NCI-H2107 (cell line): ENCODE data around the gene TIAM2.
"Not testable (repeated sequence)": the region's sequence is repeated elsewhere in the genome, so short reads cannot be mapped to it uniquely, and the experiment has no call there.

ENCODE experiments used
- DNase-seq: peaks from one replicate; lab custom pipeline; 2025; lab: John Stamatoyannopoulos, UW

TIAM2 gene

DNA sequence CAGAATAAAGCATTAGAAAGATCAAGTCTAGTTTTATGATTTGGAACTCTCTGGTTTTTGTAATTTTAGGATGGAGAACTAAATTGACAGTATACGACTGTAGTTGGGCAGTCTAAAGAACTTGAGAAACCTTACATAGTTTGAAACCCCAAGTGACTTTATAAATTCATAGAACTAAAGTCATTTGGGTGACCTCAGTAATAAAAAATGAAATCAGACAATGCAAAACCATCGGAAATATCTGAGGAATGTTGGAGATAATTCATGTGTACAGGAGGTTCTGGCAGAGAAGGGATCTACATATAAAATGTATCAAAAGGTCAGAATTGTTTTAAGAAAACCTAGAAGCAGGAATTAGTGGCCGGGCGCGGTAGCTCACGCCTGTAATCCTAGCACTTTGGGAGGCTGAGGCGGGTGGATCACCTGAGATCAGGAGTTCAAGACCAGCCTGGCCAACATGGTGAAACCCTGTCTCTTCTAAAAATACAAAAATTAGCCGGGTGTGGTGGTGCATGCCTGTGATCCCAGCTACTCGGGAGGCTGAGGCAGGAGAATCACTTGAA is 108.0 kb downstream of the TIAM2 start:
- not testable (repeated sequence) for DNase-seq

GRCh38 chr6:155103816-155104366 is 108.8 kb downstream of the TIAM2 start:
- DNase-seq = no peak

DNA sequence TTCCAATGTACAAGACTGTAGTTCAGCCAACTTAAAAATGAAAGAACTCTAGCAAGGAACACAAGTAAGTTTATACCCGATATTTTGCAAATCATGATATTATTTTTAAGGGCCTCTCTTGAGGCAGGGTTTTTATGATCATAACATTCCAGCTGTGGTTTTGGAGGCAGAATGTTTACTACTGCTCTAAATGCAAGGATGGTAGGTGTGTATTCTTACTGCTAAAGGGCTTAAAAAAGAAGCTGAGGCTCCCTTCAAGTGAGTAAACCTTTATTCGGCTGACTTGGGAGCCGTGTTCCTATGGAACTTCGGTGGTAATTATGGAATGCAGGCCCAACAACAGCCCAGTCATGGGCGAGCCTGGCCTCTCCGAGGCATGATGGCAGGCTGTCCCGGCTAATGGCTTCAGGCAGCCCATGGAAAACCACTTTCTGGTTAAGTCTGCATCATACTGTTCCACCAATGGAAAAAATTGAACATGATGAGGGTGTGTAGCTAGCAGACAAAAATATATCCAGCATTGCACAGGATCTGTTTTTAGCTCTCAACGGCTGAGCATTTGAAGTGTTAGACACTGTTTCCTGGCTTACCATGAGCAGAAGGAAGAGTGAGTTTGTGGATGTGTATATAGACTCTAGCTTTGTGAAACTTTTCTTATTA is 111.5 kb downstream of the TIAM2 start:
- no peak for DNase-seq

GRCh38 chr6:155107432-155108069 is 112.4 kb downstream of the TIAM2 start:
- no peak for DNase-seq

DNA sequence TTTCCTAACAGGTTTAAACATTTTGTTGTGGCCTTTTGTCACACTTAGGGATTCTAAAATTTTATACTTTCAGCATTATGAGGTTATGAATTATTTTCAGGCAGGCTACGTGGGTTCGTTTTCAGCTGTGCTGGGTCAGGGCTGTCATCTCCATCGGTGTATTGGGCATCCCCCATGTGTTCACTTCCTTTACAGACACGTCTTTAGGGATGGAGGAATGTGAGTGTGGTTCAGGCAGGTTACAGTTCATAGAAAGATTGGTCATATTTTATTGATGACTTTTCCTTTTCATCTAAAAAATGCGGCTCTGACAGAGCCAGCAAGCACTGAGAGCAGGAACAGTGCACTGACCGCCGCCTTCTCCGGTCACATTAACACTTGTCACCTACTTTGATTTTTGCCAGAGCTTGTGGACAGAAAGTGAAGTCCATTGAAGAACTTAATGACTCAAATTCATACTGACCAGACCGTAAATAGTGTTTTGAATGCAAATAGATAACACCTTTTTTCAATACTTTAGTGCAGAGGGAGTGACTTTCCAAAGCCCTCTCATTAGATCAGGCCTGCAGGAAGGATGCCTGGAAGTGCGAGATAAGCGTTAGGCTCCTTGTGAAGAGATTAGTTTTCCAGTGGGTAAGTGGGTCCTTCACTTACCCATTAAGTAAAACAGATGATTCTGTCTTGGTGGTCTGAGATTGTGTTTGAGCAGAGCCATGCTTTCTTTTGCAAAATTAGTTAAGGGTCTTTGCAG is 113.1 kb downstream of the TIAM2 start:
- DNase-seq = no peak

DNA sequence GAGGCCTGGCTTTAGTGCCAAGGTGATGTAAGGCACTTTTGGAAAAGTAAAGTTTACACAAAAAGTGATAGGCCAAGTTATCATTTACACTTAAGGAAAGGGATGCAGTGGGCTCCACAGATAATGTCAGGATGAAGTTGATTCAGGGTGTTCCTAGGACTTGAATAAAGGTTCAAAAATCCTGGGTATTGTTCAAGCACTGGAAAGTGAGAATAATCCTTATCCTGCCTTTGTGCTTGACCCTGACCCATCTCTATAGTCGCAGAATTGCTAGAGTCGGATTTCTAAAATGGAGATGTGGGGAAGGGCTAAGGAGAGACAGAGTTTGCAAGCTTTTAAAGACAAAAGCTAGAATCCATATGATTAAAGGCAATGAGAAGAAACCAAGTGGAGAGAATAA is 115.6 kb downstream of the TIAM2 start:
- DNase-seq = no peak

DNA sequence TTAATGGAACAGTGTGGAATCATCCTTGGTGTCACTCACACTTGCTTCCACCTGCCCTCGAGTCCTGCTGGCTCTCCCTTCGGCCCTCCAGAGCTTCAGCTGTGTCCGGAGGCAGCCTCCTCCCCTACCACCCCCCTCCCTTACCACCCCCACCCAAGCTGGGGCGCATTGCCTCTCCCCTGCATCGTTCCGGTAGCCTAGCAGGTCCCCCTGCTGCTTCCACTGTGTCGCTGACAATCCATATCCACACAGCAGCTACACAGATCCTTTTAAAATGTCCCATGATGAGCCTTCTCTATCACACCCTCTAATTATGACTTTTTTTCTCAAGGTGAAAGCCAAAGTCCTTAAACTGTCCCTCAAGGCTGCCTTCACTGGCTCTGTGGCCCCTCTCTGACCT is 117.6 kb downstream of the TIAM2 start:
- DNase-seq = no peak

DNA sequence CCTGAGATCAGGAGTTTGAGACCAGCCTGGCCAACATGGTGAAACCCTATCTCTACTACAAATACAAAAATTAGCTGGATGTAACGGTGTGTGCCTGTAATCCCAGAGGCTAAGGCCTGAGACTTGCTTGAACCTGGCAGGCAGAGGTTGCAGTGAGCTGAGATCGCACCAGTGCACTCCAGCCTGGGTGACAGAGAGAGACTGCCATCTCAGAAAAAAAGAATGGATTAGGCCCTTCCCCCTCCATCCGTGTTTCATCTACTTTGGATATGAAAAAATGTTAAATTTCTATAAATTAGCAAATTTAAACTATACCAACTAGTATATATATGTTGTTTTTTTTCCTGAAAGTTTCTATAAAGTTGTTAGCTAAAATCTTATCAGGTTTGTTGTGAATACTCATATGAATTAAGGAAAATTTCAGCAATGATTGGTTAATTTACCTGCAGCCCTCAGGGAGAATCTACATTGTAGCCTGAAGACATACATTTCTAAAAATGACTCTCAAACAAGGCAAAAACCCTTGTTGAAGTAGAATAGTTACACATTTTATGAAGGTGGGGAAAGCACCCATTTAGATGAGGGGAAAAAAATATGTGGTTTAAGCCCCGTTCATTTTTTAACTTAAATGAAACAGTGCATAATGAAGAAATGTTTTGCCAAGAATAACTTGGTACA is 120.9 kb downstream of the TIAM2 start:
- DNase-seq = no peak

- DNase-seq = no peak
These were observed 121.4 kb downstream of the TIAM2 start for GRCh38 chr6:155116571-155116910.

GRCh38 chr6:155117256-155117655 is 122.1 kb downstream of the TIAM2 start:
- no peak for DNase-seq

DNA sequence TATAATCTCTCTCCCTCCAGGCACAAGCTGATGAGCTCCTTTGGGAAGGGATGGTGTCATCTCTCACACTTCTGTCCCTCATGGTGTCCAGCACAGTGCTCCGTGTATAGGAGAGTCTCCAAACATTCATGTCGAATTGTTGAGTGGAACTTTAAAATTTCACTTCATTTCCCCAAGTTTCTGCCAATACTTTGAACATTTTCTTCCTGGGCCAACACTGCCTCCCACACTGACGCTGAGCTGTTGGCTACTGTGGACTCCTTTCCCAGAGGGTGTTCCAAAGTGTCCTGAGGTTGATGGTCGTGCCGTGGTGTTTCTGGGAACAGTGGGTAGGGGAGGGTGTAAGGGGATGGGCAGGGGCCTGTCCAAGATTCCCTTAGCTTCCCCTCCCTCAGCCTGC is 122.7 kb downstream of the TIAM2 start:
- no peak for DNase-seq

DNA sequence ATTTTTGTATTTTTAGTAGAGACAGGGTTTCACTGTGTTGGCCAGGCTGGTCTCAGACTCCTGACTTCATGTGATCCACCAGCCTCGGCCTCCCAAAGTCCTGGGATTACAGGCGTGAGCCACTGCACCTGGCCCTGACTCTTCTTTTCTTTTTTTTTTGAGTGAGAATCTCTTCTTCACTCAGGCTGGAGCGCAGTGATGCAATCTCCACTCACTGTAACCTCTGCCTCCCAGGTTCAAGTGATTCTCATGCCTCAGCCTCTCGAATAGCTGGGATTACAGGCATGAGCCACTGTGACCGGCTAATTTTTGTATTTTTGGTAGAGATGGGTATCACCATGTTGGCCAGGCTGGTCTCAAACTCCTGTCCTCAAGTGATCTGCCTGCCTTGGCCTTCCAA is 124.1 kb downstream of the TIAM2 start:
- not testable (repeated sequence) for DNase-seq

- no peak for DNase-seq
These were observed 124.9 kb downstream of the TIAM2 start for GRCh38 chr6:155120034-155120433.

GRCh38 chr6:155121294-155121693 is 126.2 kb downstream of the TIAM2 start:
- no peak for DNase-seq

DNA sequence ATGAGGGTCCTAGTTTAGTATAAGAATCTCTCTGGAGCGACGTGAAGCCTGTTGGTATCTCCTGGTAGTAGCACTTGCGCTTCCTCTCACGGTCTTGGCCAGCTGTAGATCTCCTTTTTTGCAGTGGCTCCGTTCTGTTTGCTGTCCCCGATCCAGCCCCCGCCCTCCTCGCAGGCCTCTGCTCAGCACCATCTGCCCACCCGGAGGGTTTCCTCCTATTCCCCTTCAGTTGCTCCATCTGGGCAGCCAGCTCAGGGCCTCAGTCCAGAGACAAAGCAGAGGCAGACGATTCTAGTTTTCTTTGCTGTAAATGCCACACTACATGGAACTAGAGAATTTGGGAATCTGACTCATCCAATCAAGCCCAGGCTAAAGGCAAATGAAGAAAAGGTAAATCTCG is 126.6 kb downstream of the TIAM2 start:
- no peak for DNase-seq

- DNase-seq = no peak
These were observed 127.3 kb downstream of the TIAM2 start for GRCh38 chr6:155122199-155122950.

DNA sequence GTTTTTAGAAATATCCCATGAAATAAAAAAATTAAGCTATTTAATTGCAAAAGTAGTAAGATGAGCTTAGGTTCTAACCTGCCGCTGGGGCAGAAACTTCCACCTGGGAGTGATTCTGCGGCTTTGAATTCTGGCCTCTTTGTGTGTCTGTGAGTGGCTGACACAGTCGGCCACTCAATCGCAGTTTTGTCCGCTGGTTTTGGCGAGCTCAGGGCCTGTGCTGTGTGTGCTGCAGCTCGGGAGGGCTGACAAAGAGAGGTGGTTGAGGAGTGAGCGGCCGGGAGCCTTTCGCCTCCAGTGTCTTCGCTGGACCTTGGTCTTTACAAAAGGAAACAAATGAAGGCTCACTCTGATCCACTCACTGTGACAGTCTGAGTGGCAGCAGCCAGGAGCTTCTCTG is 128.4 kb downstream of the TIAM2 start:
- DNase-seq = no peak

DNA sequence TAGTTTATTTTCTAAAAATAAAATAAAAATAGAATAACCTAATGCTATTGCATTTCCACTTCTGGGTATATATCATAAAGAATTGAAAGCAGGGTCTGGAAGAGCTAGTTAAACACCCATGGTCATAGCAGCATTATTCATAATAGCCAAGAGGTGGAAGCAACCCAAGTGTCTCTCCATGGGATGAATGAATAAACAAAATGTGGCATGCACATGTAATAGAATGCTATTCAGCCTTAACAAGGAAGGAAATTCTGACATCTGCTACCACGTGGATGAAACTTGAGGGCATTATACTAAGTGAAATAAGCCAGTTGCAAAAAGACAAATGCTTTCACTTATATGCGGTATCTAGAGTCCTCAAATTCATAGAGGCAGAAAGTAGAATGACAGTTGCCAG is 130.8 kb downstream of the TIAM2 start:
- DNase-seq = no peak

DNA sequence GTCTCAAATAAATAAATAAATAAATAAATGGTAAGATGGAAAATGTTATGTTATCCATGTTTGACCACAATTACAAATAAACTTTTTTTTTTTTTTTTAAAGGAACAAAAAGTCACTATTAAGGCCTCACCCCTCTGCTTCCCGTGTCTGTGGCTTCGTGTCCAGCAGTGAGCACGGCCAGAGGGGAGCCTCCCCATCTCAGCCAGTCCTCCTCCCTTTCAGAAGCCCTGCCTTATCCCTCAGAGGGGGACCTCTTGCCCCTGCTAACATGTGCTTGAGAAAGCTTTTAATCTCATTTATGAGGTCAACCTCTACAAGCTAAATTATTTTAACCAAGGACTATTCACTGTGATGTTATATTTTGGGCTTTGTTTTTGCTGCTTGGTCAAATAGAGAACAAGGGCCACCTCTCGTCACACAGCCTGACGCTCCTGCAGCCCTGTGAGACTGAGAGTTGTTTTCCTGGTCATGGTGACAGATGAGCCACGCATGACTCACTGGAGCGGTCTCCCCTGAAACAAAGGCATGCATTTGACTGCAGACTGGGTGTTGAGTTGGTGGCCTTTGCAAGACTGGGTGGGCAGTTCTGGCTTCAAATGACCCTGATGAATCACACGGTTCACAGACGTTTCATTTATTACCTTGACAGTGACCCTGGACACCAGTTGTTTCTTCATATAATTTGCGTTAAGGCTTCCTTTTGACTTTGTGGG is 131.8 kb downstream of the TIAM2 start:
- DNase-seq = no peak

- DNase-seq = no peak
These were observed 133.9 kb downstream of the TIAM2 start for GRCh38 chr6:155128977-155129376.

DNA sequence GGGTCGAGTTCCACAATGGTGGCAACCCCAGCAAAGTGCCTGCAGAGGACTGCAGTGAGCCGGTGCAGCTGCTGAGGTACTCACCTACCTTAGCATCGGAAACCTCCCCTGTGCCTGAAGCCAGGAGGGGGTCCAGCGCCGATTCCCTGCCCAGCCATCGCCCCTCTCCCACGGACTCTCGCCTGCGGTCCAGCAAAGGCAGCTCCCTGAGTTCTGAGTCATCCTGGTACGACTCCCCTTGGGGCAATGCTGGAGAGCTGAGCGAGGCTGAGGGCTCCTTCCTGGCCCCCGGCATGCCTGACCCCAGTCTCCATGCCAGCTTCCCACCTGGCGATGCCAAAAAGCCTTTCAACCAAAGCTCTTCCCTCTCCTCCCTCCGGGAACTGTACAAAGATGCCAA is 134.6 kb downstream of the TIAM2 start:
- DNase-seq = no peak
